GM12875 (cell line): ENCODE measurements around the gene LDLRAD4.

ENCODE experiments used
- H3K4me3 ChIP-seq: one replicate; pipeline ENCODE4 v1.5.1; 2011; ENCODE audit warnings: low read depth, low read length, control low read depth
- CTCF ChIP-seq: IDR thresholded peaks from 2 replicates; pipeline ENCODE4 v1.5.1; 2011; ENCODE audit warnings: low read depth, mild to moderate bottlenecking, control low read depth, inconsistent platforms, low read length, moderate library complexity, borderline replicate concordance; ENCODE audit not compliant: insufficient read depth

Gene LDLRAD4

DNA sequence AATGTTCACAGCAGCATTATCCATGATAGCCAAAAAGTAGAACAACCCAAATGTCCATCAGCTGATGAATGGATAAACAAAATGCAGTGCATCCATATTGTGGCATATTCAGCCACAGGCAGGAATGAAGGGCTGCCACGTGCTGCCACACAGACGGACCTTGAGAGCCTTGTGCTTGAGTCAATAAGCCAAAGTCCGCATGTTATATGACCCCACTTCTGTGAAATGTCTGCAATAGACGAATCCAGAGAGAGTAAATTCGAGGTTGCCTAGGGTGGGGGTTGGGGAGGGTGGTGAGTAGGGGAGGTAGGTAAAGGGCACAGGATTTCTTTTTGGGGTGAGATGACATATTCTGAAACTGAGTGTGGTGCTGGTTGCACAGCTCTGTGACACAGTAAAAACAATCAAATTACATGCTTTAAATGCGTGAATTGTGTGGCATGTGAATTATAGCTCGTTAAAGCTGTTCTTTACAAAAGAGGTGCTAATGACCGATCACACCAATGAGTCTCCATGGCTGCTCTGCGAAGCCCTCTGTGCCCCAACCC lies 38.9 kb upstream of the LDLRAD4 start:
- no peak for TF ChIP-seq CTCF
- H3K4me3 ChIP-seq: no peak overlapping the region

GRCh38 chr18:13180614-13181375 lies 37.8 kb upstream of the LDLRAD4 start:
- no peak overlapping the region for H3K4me3 ChIP-seq
- no peak for TF ChIP-seq CTCF

DNA sequence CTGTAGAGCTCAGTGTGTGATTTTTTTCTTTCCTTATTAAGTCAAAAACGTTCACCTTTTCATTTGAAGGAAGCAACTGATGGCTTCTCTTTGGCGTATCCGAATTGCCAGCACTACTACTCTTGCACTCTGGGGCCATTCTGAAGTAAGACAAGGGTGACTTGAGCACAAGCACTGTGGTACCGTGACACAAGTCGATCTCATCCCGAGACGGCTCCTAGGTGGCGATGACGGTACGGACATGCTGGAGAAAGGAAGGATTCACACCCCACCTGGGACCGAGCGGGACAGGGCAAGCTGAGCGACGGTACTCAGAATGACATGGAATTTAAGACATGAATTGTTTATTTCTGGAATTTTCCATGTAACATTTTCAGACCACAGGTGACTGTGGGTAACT lies 36.8 kb upstream of the LDLRAD4 start:
- TF ChIP-seq CTCF: no peak
- no peak overlapping the region for H3K4me3 ChIP-seq

DNA sequence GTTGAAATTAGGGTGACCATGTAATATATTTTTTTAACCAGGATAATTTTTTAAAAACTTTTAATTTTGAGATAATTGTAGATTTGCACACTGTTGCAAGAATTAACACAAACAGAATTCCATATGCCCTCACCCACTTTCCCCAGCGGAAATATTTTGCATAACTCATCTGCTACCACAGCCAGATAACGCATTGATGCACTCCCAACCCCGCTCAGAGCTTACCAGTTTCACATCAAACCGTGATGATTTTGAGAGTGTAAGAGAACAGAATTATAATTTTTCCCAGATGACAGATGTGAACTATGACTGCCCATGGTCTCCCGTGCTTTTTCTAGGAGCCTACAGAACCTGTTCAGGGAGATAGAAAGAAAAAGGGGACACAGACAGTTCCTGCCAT lies 35.2 kb upstream of the LDLRAD4 start:
- TF ChIP-seq CTCF: no peak
- H3K4me3 ChIP-seq: no peak overlapping the region

- TF ChIP-seq CTCF: no peak
- H3K4me3 ChIP-seq: no peak overlapping the region
Measured at GRCh38 chr18:13183790-13184189, 34.8 kb upstream of the LDLRAD4 start.

GRCh38 chr18:13184396-13184795 lies 34.2 kb upstream of the LDLRAD4 start:
- H3K4me3 ChIP-seq: no peak overlapping the region
- TF ChIP-seq CTCF: no peak

- no peak for TF ChIP-seq CTCF
- no peak overlapping the region for H3K4me3 ChIP-seq
Measured at GRCh38 chr18:13185675-13186198, 32.8 kb upstream of the LDLRAD4 start.
